ENCODE measurements around the gene ARCN1.

DNA sequence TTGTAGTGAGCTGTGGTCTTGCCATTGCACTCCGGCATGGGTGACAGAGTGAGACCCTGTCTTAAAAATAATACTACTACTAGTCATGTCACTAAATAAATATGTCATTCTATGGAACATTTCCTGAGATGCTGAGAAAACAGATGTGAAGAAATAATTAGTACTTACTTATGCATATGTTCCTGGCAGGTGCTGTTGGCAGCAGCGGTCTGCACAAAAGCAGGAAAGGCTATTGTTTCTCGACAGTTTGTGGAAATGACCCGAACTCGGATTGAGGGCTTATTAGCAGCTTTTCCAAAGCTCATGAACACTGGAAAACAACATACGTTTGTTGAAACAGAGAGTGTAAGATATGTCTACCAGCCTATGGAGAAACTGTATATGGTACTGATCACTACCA, 8.8 kb downstream of the ARCN1 start:
- TF ChIP-seq, protein P1, sequence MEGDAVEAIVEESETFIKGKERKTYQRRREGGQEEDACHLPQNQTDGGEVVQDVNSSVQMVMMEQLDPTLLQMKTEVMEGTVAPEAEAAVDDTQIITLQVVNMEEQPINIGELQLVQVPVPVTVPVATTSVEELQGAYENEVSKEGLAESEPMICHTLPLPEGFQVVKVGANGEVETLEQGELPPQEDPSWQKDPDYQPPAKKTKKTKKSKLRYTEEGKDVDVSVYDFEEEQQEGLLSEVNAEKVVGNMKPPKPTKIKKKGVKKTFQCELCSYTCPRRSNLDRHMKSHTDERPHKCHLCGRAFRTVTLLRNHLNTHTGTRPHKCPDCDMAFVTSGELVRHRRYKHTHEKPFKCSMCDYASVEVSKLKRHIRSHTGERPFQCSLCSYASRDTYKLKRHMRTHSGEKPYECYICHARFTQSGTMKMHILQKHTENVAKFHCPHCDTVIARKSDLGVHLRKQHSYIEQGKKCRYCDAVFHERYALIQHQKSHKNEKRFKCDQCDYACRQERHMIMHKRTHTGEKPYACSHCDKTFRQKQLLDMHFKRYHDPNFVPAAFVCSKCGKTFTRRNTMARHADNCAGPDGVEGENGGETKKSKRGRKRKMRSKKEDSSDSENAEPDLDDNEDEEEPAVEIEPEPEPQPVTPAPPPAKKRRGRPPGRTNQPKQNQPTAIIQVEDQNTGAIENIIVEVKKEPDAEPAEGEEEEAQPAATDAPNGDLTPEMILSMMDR (IDR thresholded peaks at IDR 0.05; ENCODE audit: insufficient read depth, low read length) = no peak
- TF ChIP-seq, protein P2, sequence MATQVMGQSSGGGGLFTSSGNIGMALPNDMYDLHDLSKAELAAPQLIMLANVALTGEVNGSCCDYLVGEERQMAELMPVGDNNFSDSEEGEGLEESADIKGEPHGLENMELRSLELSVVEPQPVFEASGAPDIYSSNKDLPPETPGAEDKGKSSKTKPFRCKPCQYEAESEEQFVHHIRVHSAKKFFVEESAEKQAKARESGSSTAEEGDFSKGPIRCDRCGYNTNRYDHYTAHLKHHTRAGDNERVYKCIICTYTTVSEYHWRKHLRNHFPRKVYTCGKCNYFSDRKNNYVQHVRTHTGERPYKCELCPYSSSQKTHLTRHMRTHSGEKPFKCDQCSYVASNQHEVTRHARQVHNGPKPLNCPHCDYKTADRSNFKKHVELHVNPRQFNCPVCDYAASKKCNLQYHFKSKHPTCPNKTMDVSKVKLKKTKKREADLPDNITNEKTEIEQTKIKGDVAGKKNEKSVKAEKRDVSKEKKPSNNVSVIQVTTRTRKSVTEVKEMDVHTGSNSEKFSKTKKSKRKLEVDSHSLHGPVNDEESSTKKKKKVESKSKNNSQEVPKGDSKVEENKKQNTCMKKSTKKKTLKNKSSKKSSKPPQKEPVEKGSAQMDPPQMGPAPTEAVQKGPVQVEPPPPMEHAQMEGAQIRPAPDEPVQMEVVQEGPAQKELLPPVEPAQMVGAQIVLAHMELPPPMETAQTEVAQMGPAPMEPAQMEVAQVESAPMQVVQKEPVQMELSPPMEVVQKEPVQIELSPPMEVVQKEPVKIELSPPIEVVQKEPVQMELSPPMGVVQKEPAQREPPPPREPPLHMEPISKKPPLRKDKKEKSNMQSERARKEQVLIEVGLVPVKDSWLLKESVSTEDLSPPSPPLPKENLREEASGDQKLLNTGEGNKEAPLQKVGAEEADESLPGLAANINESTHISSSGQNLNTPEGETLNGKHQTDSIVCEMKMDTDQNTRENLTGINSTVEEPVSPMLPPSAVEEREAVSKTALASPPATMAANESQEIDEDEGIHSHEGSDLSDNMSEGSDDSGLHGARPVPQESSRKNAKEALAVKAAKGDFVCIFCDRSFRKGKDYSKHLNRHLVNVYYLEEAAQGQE (IDR thresholded peaks at IDR 0.05; ENCODE audit: insufficient replicate concordance, low read depth) = no peak

Measured in HL-60 (cell line).